ENCODE measurements around the gene ZNF385B.

ZNF385B gene

GRCh38 chr2:179657068-179657595 is 204.3 kb downstream of the ZNF385B start:
- Histone ChIP-seq H3K9me3 (ENCODE audit: insufficient read depth, low read length) (no peaks in the 10 kb centered on the region), H3K27ac (ENCODE audit: low read length) (no peak overlapping the region), H3K36me3 (replicated peaks; ENCODE audit: low read depth, low read length) (no peaks in the 10 kb centered on the region), H3K79me2 (ENCODE audit: low read length) (no peaks in the 10 kb centered on the region), H3K4me2 (ENCODE audit: low read length) (no peak overlapping the region), H4K20me1 (ENCODE audit: insufficient read depth, low read length) (no peaks in the 10 kb centered on the region), H3K4me3 (ENCODE audit: low read length) (no peak overlapping the region), H3K9ac (ENCODE audit: low read length) (no peak overlapping the region), H3K27me3 (ENCODE audit: low read depth, low read length) (no peaks in the 10 kb centered on the region), H2AFZ (ENCODE audit: low read depth, low read length) (no peak overlapping the region), H3K4me1 (ENCODE audit: low read length) (no peaks in the 10 kb centered on the region)
- TF ChIP-seq EZH2phosphoT487 (IDR thresholded peaks at IDR 0.05; ENCODE audit: low read depth) (no peak), CTCF (IDR thresholded peaks at IDR 0.05; ENCODE audit: low read depth, low read length) (no peak)

GRCh38 chr2:179655627-179656026 is 205.8 kb downstream of the ZNF385B start:
- no peak overlapping the region for H3K9ac ChIP-seq (ENCODE audit: low read length)
- TF ChIP-seq EZH2phosphoT487 (IDR thresholded peaks at IDR 0.05; ENCODE audit: low read depth) (no peak), CTCF (IDR thresholded peaks at IDR 0.05; ENCODE audit: low read depth, low read length) (no peak)
- H4K20me1 ChIP-seq (ENCODE audit: insufficient read depth, low read length), result no peaks in the 10 kb centered on the region
- H3K4me3 ChIP-seq (ENCODE audit: low read length), result no peak overlapping the region
- H3K4me1 ChIP-seq (ENCODE audit: low read length), result no peaks in the 10 kb centered on the region
- H3K9me3 ChIP-seq (ENCODE audit: insufficient read depth, low read length), result no peaks in the 10 kb centered on the region
- no peak overlapping the region for H3K27ac ChIP-seq (ENCODE audit: low read length)
- no peak overlapping the region for H2AFZ ChIP-seq (ENCODE audit: low read depth, low read length)
- no peak overlapping the region for H3K4me2 ChIP-seq (ENCODE audit: low read length)
- H3K27me3 ChIP-seq (ENCODE audit: low read depth, low read length), result no peaks in the 10 kb centered on the region
- no peaks in the 10 kb centered on the region for H3K79me2 ChIP-seq (ENCODE audit: low read length)
- no peaks in the 10 kb centered on the region for H3K36me3 ChIP-seq (replicated peaks; ENCODE audit: low read depth, low read length)

- no peaks in the 10 kb centered on the region for H3K9me3 ChIP-seq (ENCODE audit: insufficient read depth, low read length)
- no peak overlapping the region for H3K4me3 ChIP-seq (ENCODE audit: low read length)
- H3K4me1 ChIP-seq (ENCODE audit: low read length), result no peaks in the 10 kb centered on the region
- no peak overlapping the region for H3K9ac ChIP-seq (ENCODE audit: low read length)
- no peak overlapping the region for H3K4me2 ChIP-seq (ENCODE audit: low read length)
- no peaks in the 10 kb centered on the region for H4K20me1 ChIP-seq (ENCODE audit: insufficient read depth, low read length)
- no peaks in the 10 kb centered on the region for H3K27me3 ChIP-seq (ENCODE audit: low read depth, low read length)
- no peaks in the 10 kb centered on the region for H3K36me3 ChIP-seq (replicated peaks; ENCODE audit: low read depth, low read length)
- H3K79me2 ChIP-seq (ENCODE audit: low read length), result no peaks in the 10 kb centered on the region
- TF ChIP-seq CTCF (IDR thresholded peaks at IDR 0.05; ENCODE audit: low read depth, low read length), result no peak
- TF ChIP-seq EZH2phosphoT487 (IDR thresholded peaks at IDR 0.05; ENCODE audit: low read depth), result no peak
- no peak overlapping the region for H2AFZ ChIP-seq (ENCODE audit: low read depth, low read length)
- no peak overlapping the region for H3K27ac ChIP-seq (ENCODE audit: low read length)
These were observed 206.6 kb downstream of the ZNF385B start for GRCh38 chr2:179654806-179655205.

- no peak for TF ChIP-seq EZH2phosphoT487 (IDR thresholded peaks at IDR 0.05; ENCODE audit: low read depth)
- TF ChIP-seq CTCF (IDR thresholded peaks at IDR 0.05; ENCODE audit: low read depth, low read length), result no peak
- no peak overlapping the region for H2AFZ ChIP-seq (ENCODE audit: low read depth, low read length)
- H3K36me3 ChIP-seq (replicated peaks; ENCODE audit: low read depth, low read length), result no peaks in the 10 kb centered on the region
- H3K9me3 ChIP-seq (ENCODE audit: insufficient read depth, low read length), result no peaks in the 10 kb centered on the region
- H3K79me2 ChIP-seq (ENCODE audit: low read length), result no peaks in the 10 kb centered on the region
- H3K9ac ChIP-seq (ENCODE audit: low read length), result no peak overlapping the region
- no peak overlapping the region for H3K4me3 ChIP-seq (ENCODE audit: low read length)
- H3K27me3 ChIP-seq (ENCODE audit: low read depth, low read length), result no peaks in the 10 kb centered on the region
- no peak overlapping the region for H3K27ac ChIP-seq (ENCODE audit: low read length)
- H4K20me1 ChIP-seq (ENCODE audit: insufficient read depth, low read length), result no peaks in the 10 kb centered on the region
- H3K4me1 ChIP-seq (ENCODE audit: low read length), result no peaks in the 10 kb centered on the region
- no peak overlapping the region for H3K4me2 ChIP-seq (ENCODE audit: low read length)
These were observed 209.1 kb downstream of the ZNF385B start for GRCh38 chr2:179652296-179652695.
